GM12878 (cell line): ENCODE measurements around the gene AGBL1. TPM values are rescaled to one million over a fixed set of nuclear protein-coding genes. Genes with fewer than 3 reads are reported as not detected.

Source experiments
- FOXK2 ChIP-seq: fragments of 450-650 bp; IDR thresholded peaks from 2 replicates; pipeline ENCODE4 v1.6.1; 2017; ENCODE audit warnings: mild to moderate bottlenecking, moderate library complexity
- POLR2AphosphoS5 ChIP-seq: IDR thresholded peaks from 2 replicates; pipeline ENCODE4 v1.6.1; 2011; ENCODE audit warnings: mild to moderate bottlenecking, low read length, inconsistent platforms
- REST ChIP-seq: IDR thresholded peaks from 2 replicates; pipeline ENCODE4 v1.6.1; 2012; ENCODE audit warnings: mild to moderate bottlenecking, low read depth, low read length
- SUPT20H ChIP-seq: IDR thresholded peaks from 2 replicates; pipeline ENCODE4 v1.6.1; 2011; ENCODE audit warnings: low read depth, mild to moderate bottlenecking, low read length, moderate library complexity, borderline replicate concordance; ENCODE audit not compliant: control insufficient read depth
- ZNF217 ChIP-seq: fragments of 450-650 bp; IDR thresholded peaks from 2 replicates; pipeline ENCODE4 v1.6.1; 2017; ENCODE audit warnings: antibody characterized with exemption, mild to moderate bottlenecking
- ZNF687 ChIP-seq: fragments of 450-650 bp; IDR thresholded peaks from 2 replicates; pipeline ENCODE4 v1.6.1; 2017; ENCODE audit warnings: mild to moderate bottlenecking, moderate library complexity
- polyA plus RNA-seq, 11 experiments: library from polyadenylated mRNA; depleted of rRNA in 4 of 11; unstranded in 6 of 11; stranded (reverse) in 5 of 11; fragments of >200 nt; fragmentation: Nextera tagmentation in 4 of 11; fragmentation: Illumina TruSeq in 1 of 11; extraction: Ambion mirVana in 4 of 11; extraction: Trizol in 1 of 11; gene quantifications; 1 replicate in 1 of 11; 2 replicates in 10 of 11; pipeline versions ENCODE4 v1.2.1 to v1.2.3, GENCODE V29; 2011 to 2016; ENCODE audit warnings: inconsistent platforms in 2 of 11, missing spikeins in 2 of 11, low read depth in 1 of 11
- total RNA-seq, 4 experiments: library from RNA; depleted of rRNA in 3 of 4; stranded (reverse); fragments of >200 nt in 3 of 4; fragmentation: Illumina TruSeq in 1 of 4; extraction: Trizol in 1 of 4; gene quantifications; 2 replicates each; pipeline versions ENCODE4 v1.2.1 to v1.2.3, GENCODE V29; 2013 to 2021

The AGBL1 gene
- total and polyA plus RNA-seq, 10 of the 15 experiments (the other 5 are each of a cell fraction or from before 2014, with no cell fraction given), result not detected

GRCh38 chr15:86870846-86871245 is 791.2 kb downstream of the AGBL1 start (continued):
- TF ChIP-seq ZNF687 (no peak), ZNF217 (no peak), FOXK2 (no peak), REST (no peak), POLR2AphosphoS5 (no peak), SUPT20H (no peak)
